HEK293 (cell line): ENCODE data around the gene PTPRN2.

Experiments
- ZBTB21 ChIP-seq: fragments of 450-650 bp; formaldehyde crosslinking; IDR thresholded peaks from 2 replicates; pipeline ENCODE4 v1.5.1; 2017; ENCODE audit warnings: missing biosample characterization, missing genetic modification characterization
- ZNF140 ChIP-seq: fragments of 450-650 bp; formaldehyde crosslinking; IDR thresholded peaks from 2 replicates; pipeline ENCODE4 v1.5.1; 2016; ENCODE audit warnings: missing biosample characterization, missing genetic modification characterization

DNA sequence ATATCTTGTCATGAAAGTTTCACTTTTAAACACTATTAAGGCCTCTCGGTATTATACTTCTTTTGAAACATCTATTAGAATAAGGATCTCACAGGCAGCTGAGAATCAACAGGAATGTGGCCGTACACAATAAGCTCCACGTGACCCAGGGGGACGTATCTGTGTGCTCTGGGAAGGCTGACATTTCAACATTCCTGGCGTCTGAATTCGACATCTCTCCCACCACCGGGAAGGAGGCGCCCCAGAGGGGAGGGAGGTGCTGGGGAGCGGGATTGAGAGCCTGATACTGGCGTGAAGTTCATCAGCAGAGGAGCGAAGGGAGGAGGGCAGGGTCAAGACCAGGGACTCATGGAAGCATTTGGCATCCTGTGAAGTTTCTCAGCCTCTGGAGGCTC lies 849.6 kb downstream of the PTPRN2 start:
- no peak for TF ChIP-seq ZBTB21 (tag by site-specific recombination)
- TF ChIP-seq ZNF140 (tag by site-specific recombination): no peak
